ENCODE results near the gene LIPT2.
A peak's percentile ranks its signal among the peaks of the same experiment; 100 is the strongest.

LIPT2 gene

DNA sequence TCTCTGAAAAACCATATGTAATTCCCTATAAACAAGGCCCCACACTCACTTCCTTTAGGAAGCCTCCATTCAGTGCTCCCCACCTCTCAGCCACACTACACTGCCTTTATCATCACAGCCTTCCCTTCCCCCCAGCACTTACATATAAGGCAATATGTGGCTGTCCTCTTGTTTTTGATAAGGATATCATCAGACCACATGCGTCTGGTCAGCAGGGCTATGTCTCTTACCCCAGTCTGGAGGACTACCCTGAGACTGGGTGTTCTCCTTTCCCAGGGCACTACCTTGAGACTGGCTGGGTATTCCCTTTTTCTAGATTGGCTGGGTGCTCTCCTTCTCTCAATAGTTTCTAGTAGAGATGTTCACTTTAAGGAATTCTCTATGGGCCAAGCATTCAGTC lies 33.9 kb downstream of the LIPT2 start:
- peak overlapping the region; percentile 89 for H3K4me3 ChIP-seq (ENCODE audit: low read depth, low read length)
- no peak for TF ChIP-seq MYC (IDR thresholded peaks at IDR 0.05; ENCODE audit: low read depth, low read length)
- TF ChIP-seq POLR2A (IDR thresholded peaks at IDR 0.05; ENCODE audit: extremely low read depth, insufficient read length), result no peak
- TF ChIP-seq, protein P1, sequence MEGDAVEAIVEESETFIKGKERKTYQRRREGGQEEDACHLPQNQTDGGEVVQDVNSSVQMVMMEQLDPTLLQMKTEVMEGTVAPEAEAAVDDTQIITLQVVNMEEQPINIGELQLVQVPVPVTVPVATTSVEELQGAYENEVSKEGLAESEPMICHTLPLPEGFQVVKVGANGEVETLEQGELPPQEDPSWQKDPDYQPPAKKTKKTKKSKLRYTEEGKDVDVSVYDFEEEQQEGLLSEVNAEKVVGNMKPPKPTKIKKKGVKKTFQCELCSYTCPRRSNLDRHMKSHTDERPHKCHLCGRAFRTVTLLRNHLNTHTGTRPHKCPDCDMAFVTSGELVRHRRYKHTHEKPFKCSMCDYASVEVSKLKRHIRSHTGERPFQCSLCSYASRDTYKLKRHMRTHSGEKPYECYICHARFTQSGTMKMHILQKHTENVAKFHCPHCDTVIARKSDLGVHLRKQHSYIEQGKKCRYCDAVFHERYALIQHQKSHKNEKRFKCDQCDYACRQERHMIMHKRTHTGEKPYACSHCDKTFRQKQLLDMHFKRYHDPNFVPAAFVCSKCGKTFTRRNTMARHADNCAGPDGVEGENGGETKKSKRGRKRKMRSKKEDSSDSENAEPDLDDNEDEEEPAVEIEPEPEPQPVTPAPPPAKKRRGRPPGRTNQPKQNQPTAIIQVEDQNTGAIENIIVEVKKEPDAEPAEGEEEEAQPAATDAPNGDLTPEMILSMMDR (IDR thresholded peaks at IDR 0.05; ENCODE audit: low read depth, low read length), result no peak
- TF ChIP-seq, protein P2, sequence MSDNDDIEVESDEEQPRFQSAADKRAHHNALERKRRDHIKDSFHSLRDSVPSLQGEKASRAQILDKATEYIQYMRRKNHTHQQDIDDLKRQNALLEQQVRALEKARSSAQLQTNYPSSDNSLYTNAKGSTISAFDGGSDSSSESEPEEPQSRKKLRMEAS (IDR thresholded peaks at IDR 0.05; ENCODE audit: low read depth, low read length), result no peak
- DNase-seq (ENCODE audit: low read depth), result no peak

DNA sequence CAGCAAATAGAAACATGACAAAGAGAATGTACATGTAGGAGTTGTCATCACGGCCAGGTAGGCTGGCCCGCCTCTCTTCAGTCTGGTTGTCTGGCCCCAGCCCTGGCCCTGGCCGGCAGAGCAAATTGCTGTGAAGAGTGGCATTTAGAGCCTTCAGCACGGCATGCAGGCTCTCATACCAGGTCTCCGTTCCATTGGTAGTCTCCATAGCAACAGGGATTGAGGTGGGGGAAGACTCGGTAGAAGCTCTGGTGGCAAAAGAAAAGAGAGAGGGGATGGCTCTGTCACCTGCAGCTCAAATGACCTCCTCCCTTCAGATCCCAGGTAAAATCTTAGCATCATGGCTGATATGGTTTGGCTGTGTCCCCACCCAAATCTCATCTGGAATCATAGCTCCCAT lies 36.2 kb downstream of the LIPT2 start:
- no peak for DNase-seq (ENCODE audit: low read depth)
- no peak overlapping the region for H3K4me3 ChIP-seq (ENCODE audit: low read depth, low read length)
- TF ChIP-seq POLR2A (IDR thresholded peaks at IDR 0.05; ENCODE audit: extremely low read depth, insufficient read length) (no peak), MYC (IDR thresholded peaks at IDR 0.05; ENCODE audit: low read depth, low read length) (no peak)
- TF ChIP-seq, protein P2 (IDR thresholded peaks at IDR 0.05; ENCODE audit: low read depth, low read length), result no peak
- TF ChIP-seq, protein P1 (IDR thresholded peaks at IDR 0.05; ENCODE audit: low read depth, low read length), result no peak

DNA sequence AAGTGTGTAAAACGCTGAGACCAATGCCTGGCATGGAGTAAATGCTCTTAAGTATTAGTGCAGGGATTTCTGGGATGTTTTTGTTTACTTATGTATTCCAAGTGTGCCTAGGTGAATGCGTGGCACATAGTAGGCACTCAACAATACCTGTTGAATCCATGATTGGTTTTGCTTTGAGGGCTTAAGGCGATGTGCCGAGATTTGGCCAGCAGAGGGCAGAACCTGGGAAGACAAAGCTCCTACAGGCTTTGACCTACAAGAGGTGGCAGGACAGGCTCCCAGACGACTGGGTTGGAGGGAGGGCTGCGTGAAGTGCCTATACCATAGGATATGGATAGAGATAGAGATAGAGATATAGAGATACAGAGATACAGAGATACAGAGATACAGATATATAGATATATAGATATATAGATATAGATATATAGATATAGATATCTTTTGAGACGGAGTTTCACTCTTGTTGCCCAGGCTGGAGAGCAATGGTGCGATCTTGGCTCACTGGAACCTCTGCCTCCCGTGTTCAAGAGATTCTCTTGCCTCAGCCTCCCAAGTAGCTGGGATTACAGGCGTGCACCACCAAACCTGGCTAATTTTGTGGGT lies 40.0 kb downstream of the LIPT2 start:
- TF ChIP-seq MYC (IDR thresholded peaks at IDR 0.05; ENCODE audit: low read depth, low read length), result no peak
- TF ChIP-seq, protein P1 (IDR thresholded peaks at IDR 0.05; ENCODE audit: low read depth, low read length), result peak; percentile 87
- H3K4me3 ChIP-seq (ENCODE audit: low read depth, low read length), result no peak overlapping the region
- peak; percentile 81 for DNase-seq (ENCODE audit: low read depth)

DNA sequence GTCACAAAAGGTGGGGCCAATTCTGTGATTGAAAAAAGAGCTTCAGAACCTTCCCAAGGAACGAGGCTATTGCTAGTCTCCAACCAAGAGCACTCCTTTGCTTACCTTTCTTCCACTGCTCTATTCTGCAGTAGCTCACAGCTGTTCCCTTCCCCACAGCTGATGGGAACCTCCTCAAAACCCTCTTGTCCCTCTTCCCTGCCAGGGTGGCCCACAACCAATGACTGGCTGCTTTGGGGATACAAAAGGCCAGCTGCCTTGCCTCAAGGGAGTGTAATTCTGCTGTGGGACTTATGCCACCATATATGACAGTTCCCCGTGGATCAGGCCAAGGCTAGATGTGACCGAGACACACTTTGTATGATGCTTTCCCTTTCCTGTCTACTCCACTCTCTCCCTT lies 41.2 kb downstream of the LIPT2 start:
- H3K4me3 ChIP-seq (ENCODE audit: low read depth, low read length), result no peak overlapping the region
- DNase-seq (ENCODE audit: low read depth), result no peak
- TF ChIP-seq, protein P2 (IDR thresholded peaks at IDR 0.05; ENCODE audit: low read depth, low read length), result no peak
- no peak for TF ChIP-seq POLR2A (IDR thresholded peaks at IDR 0.05; ENCODE audit: extremely low read depth, insufficient read length)
- TF ChIP-seq, protein P1 (IDR thresholded peaks at IDR 0.05; ENCODE audit: low read depth, low read length), result no peak
- no peak for TF ChIP-seq MYC (IDR thresholded peaks at IDR 0.05; ENCODE audit: low read depth, low read length)

DNA sequence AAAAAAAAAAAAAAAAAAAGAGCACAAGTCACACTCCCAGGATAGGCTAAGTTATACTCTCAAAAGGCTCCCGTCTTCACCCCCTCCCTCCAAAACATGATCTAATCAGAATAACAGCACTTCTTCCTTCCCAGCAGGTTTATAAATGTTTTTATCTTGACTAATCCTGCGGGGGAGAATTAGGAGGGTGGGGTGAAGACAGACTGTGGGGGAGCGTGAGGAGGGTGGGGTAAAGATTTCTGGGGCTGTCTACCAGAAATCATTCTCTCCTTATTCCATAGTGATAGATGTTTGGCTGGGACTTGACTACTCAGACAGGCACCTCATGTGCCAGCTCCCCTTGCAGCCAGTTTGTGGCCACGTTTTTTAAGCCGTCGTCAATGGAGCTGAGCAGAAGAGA lies 43.2 kb downstream of the LIPT2 start:
- DNase-seq (ENCODE audit: low read depth), result no peak
- H3K4me3 ChIP-seq (ENCODE audit: low read depth, low read length), result no peak overlapping the region
- TF ChIP-seq, protein P1 (IDR thresholded peaks at IDR 0.05; ENCODE audit: low read depth, low read length), result no peak
- TF ChIP-seq MYC (IDR thresholded peaks at IDR 0.05; ENCODE audit: low read depth, low read length) (no peak), POLR2A (IDR thresholded peaks at IDR 0.05; ENCODE audit: extremely low read depth, insufficient read length) (no peak)
- TF ChIP-seq, protein P2 (IDR thresholded peaks at IDR 0.05; ENCODE audit: low read depth, low read length), result no peak

All from NB4 (cell line).